Right lung (tissue), 5 donors: ENCODE results near the gene JOSD1. TPM values are rescaled to one million over a fixed set of nuclear protein-coding genes. Genes with fewer than 3 reads are reported as not detected.
"Not testable (repeated sequence)": the region's sequence is repeated elsewhere in the genome, so short reads cannot be mapped to it uniquely, and the experiment has no call there.

Source experiments
- DNase-seq, 2 donors: peaks; one replicate each; pipeline ENCODE4 v3.0.0-alpha.2; 2013
- polyA plus RNA-seq, 5 donors: library from polyadenylated mRNA; unstranded; fragments of 120-200 nt; gene quantifications; one replicate each; pipeline versions ENCODE4 v1.2.1 to v1.2.3, GENCODE V29; 2013; ENCODE audit warnings: inconsistent platforms in 1 of 5, low replicate concordance in 1 of 5; ENCODE audit not compliant: insufficient read length in 5 of 5, insufficient read depth in 1 of 5

The JOSD1 gene
- polyA plus RNA-seq, 5 donors, result 46.3 to 55.6 (median 47.7) TPM

- no peak for DNase-seq
Observed at GRCh38 chr22:38694940-38695339, 5.8 kb downstream of the JOSD1 start.

- no peak for DNase-seq
Observed at GRCh38 chr22:38694049-38694448, 6.7 kb downstream of the JOSD1 start.

- no peak for DNase-seq
Observed at GRCh38 chr22:38689651-38690050, 11.1 kb downstream of the JOSD1 start.

GRCh38 chr22:38685761-38686160 is 15.0 kb downstream of the JOSD1 start:
- no peak for DNase-seq

GRCh38 chr22:38684895-38685294 is 15.8 kb downstream of the JOSD1 start:
- DNase-seq, result no peak

- DNase-seq, result peak; percentile 80 to 83
Observed at GRCh38 chr22:38681582-38682335, 19.0 kb downstream of the JOSD1 start, which contains the start of gene TOMM22. Gene TOMM22 (plus strand): TSS chr22:38681957. CDS start chr22:38681979, 22 bp downstream.

GRCh38 chr22:38675833-38676232 is 24.9 kb downstream of the JOSD1 start:
- no peak for DNase-seq

- no peak for DNase-seq
Observed at GRCh38 chr22:38674888-38675287, 25.9 kb downstream of the JOSD1 start.

- DNase-seq, result peak in 1 of 2 donors; percentile 8
Observed at GRCh38 chr22:38657045-38657909, 43.5 kb downstream of the JOSD1 start.

GRCh38 chr22:38656256-38657044 is 44.3 kb downstream of the JOSD1 start, which contains the start of the genes CBY1 and FAM227A:
Gene CBY1 (plus strand): TSS chr22:38656638. CDS start chr22:38668055, 11,417 bp downstream.
Gene FAM227A (minus strand): TSS chr22:38656392. CDS start chr22:38650168, 6,224 bp downstream.
- DNase-seq, result peak; percentile 94

- peak in 1 of 2 donors; percentile 9 for DNase-seq
Observed at GRCh38 chr22:38655519-38656255, 45.1 kb downstream of the JOSD1 start.

- no peak for DNase-seq
Observed at GRCh38 chr22:38653741-38654140, 47.0 kb downstream of the JOSD1 start.

GRCh38 chr22:38652859-38653258 is 47.9 kb downstream of the JOSD1 start:
- no peak for DNase-seq

GRCh38 chr22:38649841-38650522 is 50.8 kb downstream of the JOSD1 start:
- no peak for DNase-seq

- no peak for DNase-seq
Observed at GRCh38 chr22:38645430-38645829, 55.3 kb downstream of the JOSD1 start.

GRCh38 chr22:38644245-38644644 is 56.5 kb downstream of the JOSD1 start:
- not testable (repeated sequence) for DNase-seq

- DNase-seq, result no peak
Observed at GRCh38 chr22:38641476-38642040, 59.2 kb downstream of the JOSD1 start.

GRCh38 chr22:38638728-38639127 is 62.0 kb downstream of the JOSD1 start:
- DNase-seq, result no peak

GRCh38 chr22:38638216-38638615 is 62.5 kb downstream of the JOSD1 start:
- no peak for DNase-seq
